Dermis microvascular lymphatic vessel endothelial cell (primary cell): ENCODE measurements around the gene TLX2. TPM values are rescaled to one million over a fixed set of nuclear protein-coding genes. Genes with fewer than 3 reads are reported as not detected.

Experiments used
- DNase-seq, 2 donors: peaks; one replicate each; pipeline versions ENCODE4 v3.0.0 to v3.0.0-alpha.2; 2010; ENCODE audit warnings: low read depth in 2 of 2
- total RNA-seq: library from RNA; depleted of rRNA; stranded (reverse); fragments of >200 nt; gene quantifications from 2 replicates; pipeline ENCODE4 v1.2.1, GENCODE V29; 2014

Gene TLX2
- total RNA-seq, 1 donor from 2014 or later: not detected

DNA sequence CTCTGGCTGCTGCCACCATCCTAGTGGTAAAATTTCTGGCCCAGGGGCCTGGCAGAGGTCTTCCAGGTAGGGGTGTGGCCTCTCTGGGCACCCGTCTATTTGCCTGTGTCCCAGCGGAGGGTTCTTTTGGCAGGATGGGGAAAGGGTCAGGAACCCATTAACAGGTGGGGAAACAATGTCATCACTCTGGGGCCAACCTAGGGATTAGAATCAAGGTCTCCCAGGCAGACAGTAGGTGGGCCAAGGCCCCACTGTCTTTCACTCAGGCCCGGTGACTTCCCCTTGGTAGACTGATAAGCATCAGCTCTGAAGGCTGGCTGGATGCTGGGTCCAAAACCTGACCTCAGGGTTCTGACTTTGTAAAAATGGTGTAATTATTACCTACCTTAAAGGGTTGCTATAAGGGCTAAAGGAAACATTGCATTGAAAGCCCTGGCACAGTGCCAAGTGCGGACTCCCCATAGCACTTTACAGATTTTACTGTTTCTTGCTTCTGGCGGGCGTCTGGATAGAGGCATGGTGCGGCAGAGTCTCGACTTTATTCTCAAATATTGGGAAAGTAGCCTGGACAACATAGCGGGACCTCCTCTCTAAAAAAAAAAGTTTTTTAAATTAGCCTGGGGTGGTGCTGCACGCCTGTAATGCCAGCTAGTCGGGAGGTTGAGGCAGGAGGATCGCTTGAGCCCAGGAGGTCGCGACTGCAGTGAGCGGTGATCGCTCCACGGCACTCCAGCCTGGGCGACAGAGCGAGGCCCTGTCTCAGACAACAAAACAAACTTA is 17.1 kb upstream of the TLX2 start:
- DNase-seq: no peak

- DNase-seq: no peak
These were observed 16.3 kb upstream of the TLX2 start for GRCh38 chr2:74497777-74498499.

GRCh38 chr2:74498500-74499266 is 15.6 kb upstream of the TLX2 start:
- no peak for DNase-seq

- DNase-seq: no peak
These were observed 14.8 kb upstream of the TLX2 start, which contains the start of gene LBX2 for GRCh38 chr2:74499267-74499939. TSS of gene LBX2 (minus strand) at chr2:74499603. CDS start at chr2:74499537, 66 bp downstream.

DNA sequence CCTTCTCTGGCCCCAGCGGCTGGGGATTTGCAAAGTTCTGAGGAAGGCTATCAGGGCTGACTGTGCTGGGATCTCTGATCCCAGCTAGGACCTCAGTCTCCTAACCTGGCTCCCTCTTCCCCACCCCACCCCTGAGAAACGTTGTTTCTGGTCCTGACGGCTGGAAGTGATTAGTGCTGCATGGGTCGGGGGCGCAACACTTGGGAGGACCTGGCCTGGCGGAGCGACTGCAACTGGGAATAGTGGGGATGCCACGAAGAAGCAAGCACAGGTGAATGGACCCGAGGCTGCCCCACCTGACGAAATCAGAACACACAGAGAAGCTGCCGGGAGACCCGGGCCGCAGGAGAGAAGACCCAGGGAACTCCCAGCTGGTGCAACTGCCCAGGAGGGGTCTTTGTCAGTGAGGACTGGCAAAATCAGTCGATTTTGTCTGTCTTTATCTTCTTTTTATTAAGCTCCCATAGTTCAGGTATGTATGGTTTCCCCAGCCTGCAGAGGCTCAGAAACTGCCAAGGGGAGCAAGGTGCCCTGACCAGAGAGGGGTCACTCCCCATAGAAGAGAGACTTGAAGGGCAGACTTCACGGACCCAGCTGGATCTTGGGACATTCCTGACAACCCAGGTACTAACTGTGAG is 14.2 kb upstream of the TLX2 start:
- DNase-seq: no peak

- DNase-seq: no peak
These were observed 13.7 kb upstream of the TLX2 start for GRCh38 chr2:74500578-74500946.

DNA sequence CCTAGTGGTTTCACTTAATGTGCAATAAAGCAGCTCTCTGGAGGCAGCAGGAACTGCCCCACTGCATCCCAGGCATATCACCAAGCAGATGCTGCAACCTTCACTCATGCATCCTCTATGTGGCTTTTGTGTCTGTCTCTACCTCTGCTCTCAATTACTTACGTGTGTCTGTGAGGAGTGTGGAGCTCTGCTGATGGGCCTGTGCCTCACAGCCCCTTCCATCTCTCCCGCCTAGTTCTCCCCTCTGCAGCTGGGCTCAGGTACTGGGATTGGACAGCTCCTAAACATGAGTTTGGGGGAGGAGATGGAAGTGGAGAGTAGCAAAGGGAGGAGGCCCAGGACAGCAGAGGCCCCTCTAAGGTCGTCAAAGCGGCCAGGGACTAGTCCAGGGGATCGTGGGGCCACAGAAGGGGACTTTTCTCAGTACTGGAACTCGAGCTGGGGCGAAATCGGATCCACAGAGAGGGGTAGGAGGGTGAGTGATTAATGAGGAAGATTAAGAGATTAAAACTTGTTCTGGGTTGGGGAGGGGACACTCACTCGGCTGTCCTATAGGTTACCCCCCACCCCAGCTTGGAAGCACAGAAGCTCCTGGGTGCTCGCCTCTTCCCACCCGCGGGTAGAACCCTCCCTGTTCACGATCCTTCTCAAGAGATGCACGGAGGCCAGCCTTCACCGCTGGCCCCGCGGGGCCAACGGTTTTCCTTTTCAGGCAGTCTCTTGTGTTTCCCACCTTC is 12.7 kb upstream of the TLX2 start:
- no peak for DNase-seq

DNA sequence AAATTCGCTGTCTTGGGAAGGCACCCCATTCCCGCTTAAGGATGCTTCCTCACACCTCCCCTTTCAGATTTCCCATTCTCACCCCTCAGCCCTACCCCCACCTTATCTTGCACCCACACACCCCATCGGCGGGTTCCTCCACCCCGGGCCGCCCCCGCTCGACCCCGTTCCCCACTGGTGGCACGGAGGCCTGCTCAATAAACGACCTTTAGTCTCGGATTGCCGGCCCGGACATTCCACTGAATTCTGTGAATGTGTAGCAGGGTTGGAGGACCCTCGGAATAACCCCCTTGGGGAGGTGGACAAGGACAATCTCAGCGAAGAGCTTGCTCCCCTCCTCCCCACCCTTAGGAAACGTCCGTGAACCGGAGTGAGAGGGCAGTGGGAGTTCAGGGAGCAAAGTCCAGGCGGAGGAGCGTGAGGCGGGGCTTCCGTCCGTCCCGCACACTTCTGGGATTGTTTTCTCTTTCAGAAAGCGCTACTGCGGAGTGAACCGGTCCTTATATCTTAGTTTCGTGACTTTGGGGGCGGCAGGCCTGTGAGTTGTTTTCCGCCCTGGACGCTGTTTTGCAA is 12.0 kb upstream of the TLX2 start:
- DNase-seq: no peak

- peak in 1 of 2 donors; percentile 80 for DNase-seq
These were observed 11.3 kb upstream of the TLX2 start for GRCh38 chr2:74502720-74503505.

DNA sequence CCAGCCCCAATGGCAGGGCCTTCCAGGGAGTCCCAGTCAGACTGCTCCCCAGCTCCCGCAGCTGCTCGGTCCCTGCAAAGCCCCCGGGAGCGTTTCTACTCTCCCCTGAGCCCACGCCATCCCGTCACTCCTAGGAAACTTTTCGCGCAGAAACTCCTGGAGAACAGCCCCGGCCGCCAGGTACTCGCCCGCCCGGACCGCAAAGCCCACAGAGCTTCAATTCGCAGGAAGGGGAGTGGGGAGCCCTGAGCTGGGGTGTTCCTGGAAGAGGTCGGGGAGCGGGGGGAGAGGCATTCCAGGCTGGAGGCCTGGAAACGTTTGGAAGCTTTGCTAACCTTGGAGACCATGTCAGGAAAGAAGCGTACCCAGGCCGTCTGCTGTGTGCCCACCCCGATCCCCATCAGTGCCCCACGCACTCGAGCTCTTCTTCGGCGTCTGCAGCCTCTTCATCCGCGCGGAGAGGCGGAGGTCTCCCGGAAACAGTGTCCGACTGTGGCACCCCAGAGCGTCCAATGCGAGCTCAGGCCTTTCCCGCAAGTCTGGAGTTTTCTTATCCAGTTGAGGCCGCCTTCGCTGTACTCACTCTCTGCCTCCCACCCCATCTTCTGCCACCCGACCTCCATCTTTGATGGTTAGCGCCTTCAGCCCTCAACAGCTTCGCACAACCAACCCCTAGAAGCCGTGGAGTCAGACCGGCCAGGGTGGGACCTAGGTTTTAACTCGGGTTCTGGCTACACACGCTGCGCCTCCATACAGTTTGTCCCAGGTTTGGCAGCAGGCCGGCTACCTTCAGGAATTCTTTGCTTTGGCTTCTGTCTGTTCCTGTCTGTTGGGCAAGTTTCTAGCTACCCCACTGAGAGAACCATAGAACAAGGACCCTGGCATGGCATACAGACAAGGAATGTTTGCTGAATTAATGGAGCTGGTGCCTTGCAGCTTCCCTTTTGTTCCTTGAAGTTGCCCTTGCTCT is 10.5 kb upstream of the TLX2 start:
- DNase-seq: no peak

DNA sequence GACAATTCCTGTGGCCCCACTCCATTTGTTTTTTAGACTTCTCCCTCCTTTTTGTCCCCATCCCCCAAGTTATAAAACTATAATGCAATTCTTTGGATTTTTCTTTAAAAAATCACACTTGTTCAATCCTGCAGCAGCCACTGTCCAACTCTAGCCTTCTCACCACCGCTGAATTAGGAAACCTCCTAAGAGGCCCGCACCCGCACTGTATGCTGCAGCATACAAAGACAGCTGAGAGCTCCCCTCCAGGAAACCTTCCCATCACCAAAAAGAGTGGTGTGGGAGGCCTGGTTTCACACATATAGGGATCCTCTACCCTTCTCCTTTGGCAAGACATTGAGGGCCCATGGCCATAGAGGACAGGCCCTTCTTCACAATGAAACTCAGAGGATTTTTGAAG is 9.7 kb upstream of the TLX2 start:
- DNase-seq: no peak

GRCh38 chr2:74505448-74506246 is 8.6 kb upstream of the TLX2 start:
- no peak for DNase-seq

DNA sequence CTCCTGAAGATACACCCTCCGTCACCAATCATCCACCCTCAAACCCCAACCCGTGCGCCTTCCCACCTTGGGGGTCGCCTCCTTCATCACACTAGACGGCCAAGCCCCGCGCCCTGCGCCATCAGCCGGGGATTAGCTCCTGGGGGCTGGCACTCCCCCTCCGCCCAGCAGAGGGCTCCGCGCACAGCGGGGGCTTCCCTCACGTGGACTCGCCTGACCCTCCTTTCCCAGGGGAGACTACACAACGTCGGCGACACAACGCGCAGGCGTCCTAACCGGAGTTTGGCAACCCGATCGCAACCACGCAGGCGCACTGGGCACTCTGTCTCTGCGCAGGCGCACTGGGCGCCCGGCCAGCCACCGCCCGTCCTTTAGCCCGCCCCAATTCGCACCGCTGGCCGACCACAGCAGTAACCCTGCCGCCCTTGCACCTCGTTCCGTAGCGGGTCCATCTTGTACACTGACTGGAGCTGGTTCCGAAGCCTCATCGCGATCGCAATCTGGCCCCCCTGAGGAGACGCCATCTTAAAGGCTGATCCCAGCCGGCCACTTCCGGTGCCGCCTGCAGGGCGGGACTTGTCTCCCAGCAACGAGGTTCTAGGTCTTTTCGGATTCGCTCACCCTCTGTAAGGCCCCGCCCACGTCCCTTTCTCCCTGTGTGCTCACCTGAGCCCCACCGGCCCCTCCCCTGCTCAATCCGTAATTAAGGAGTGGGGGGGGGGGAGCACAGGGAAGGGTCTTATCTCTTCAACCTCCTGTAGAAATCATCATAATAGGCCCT is 6.9 kb upstream of the TLX2 start, which contains the start of gene PCGF1:
Gene PCGF1, minus strand, starts transcription at position 551 of the 781 bp plus-strand sequence. Its CDS starts 27 bp downstream, at position 524.
- peak; percentile 94 to 97 for DNase-seq

DNA sequence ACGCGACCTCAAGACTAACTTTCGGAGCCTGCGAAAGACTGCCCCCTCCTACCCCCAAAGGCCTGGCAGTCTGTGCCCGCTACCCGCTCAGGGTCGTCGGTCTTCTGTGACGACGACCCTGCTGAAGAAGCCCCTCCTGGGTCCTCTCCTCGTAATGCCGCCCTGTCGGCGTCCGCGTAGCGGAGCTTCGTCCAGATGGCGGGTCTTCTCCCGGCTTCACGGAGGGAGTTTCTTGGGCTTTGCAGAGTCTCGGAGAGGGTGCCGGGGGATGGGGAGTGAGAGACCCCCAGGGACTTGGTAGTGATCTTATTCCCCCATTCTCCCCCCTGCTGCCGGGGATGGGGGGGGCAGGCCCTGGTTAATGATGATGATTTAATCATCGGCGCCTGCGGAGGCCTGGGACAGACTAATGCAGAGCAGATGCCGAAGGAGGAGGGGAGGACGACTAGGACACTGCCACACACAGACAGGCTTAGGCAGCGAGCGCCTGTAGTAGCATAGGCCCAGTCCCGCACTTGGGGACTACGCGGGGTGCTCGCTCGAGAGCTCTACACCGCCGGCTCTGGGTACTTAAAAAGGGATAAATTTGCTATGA is 6.2 kb upstream of the TLX2 start:
- DNase-seq: no peak

DNA sequence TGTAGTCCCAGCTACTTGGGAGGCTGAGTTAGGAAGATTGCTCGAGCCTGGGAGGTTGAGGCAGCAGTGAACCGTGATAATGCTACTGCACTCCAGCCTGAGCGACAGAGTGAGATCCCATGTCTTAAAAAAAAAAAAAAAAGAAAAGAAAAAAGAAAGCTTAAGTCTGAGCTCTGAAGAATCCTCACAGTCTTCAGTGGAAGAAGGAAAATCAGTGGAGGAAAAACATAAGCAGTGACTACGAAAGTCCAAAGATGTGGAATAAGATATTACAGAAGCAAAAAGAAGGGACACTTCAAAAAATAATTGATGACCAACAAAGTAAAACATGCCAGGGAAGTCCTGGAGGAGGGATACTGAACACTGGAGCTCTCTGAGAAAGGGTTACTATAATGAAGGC is 4.0 kb upstream of the TLX2 start:
- DNase-seq: no peak
